Stimulated activated memory B cell treated with anti-CD40 and anti-IgM and Interleukin-4, amounts not matched to agents 10 μg/mL and 1 μg/mL and 100 μg/mL, for 72 hours (primary cell): ENCODE data around the gene AUH.

Experiments used
- ATAC-seq: fragments of 150-1000 bp; cut with Tn5 transposase; 2 replicates; pipeline ENCODE4 v1.10.0; 2021
- H3K27ac Mint-ChIP-seq: one replicate; pipeline ENCODE4 v1.8.0; 2022; ENCODE audit warnings: mild to moderate bottlenecking, mixed read lengths
- H3K27me3 Mint-ChIP-seq: one replicate; pipeline ENCODE4 v1.8.0; 2022; ENCODE audit warnings: mixed read lengths
- H3K36me3 Mint-ChIP-seq: one replicate; pipeline ENCODE4 v1.8.0; 2022; ENCODE audit warnings: mixed read lengths
- H3K4me1 Mint-ChIP-seq: one replicate; pipeline ENCODE4 v1.8.0; 2022; ENCODE audit warnings: mixed read lengths
- H3K4me3 Mint-ChIP-seq: one replicate; pipeline ENCODE4 v1.8.0; 2022; ENCODE audit warnings: mild to moderate bottlenecking, moderate library complexity, mixed read lengths
- H3K9me3 Mint-ChIP-seq: one replicate; pipeline ENCODE4 v1.8.0; 2022; ENCODE audit warnings: mixed read lengths

The AUH gene

DNA sequence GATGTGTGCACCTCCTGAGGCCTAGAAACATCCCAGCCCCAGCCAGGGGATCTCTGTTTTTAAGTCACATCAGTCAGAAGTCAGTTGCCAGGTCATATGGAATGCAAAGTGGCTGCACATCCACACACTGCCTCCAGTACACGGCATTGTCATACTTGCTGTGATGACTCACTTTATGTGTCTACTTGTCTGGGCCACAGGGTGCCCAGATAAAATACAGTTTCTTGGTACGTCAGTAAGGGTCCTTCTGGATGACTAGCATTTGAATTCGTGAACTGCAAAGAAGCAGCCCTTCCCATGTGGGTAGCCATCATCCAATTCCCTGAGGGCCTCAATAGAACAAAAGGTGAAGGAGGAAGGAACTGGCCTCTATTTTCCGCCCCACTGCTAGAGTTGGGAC, 27.7 kb downstream of the AUH start:
- H3K27ac Mint-ChIP-seq, result no peak overlapping the region
- H3K4me3 Mint-ChIP-seq, result no peak overlapping the region
- peaks cover 12% of the 10 kb centered on the region for H3K4me1 Mint-ChIP-seq
- H3K27me3 Mint-ChIP-seq, result no peaks in the 10 kb centered on the region
- peaks cover 61% of the 10 kb centered on the region for H3K36me3 Mint-ChIP-seq
- peaks cover 3% of the 10 kb centered on the region for H3K9me3 Mint-ChIP-seq
- ATAC-seq, result no peak

DNA sequence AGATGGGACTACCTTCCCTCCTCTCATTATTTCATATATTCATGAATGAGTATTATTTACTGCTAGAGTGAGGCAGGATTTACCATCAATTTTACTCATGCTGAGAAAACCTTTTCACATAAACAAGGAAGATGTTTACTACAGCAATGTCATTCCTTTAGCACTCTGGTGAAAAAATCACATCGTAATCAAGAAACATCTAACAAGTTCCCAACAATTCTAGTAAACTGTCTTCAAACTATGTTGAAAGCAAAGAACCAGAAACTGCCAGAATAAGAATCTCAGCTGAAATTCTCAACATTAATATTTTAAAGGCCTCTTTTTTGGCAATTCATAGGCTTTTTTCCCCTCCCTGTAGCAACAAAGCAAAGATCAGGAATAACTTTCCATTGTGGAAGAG, 28.2 kb downstream of the AUH start:
- Mint-ChIP-seq H3K27ac (no peak overlapping the region), H3K4me3 (no peak overlapping the region), H3K9me3 (peaks cover 3% of the 10 kb centered on the region), H3K4me1 (peaks cover 12% of the 10 kb centered on the region), H3K27me3 (no peaks in the 10 kb centered on the region), H3K36me3 (peaks cover 63% of the 10 kb centered on the region)
- no peak for ATAC-seq

DNA sequence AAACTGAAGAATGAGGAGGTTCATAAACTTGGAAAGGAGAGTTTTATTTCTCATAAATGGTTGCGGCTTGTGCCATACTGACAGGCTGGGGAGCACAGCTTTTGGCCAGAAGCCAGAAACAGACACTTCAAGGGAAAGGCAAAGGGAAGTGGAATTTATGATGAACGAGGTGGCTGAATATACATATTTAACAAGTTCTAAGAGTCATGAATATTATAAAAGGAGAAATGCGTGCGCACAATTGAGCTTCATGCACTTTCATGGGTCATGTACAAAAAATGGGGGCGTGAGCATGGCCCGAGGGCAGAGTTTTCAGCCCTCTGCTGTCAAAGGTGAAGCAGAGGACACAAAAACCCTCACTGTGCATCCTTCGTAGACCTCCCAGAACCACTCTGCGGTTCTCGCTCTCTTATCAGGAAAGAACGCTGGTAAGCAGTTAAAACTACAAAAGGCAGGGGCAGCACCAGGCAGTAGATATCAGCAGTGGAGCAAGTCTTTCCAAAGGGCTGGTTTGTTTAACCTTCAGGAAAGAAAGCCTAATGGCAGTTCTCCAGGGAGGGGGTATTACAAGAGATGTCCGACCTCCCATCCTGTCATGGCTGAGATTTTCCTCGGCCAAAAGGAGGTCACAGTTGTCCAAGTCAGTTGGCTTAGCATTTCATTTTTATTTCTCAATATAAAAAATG, 29.0 kb downstream of the AUH start:
- ATAC-seq, result no peak
- no peak overlapping the region for H3K4me3 Mint-ChIP-seq
- no peaks in the 10 kb centered on the region for H3K27me3 Mint-ChIP-seq
- peaks cover 3% of the 10 kb centered on the region for H3K9me3 Mint-ChIP-seq
- H3K27ac Mint-ChIP-seq, result no peak overlapping the region
- H3K4me1 Mint-ChIP-seq, result peaks cover 7% of the 10 kb centered on the region
- peaks cover 64% of the 10 kb centered on the region for H3K36me3 Mint-ChIP-seq

DNA sequence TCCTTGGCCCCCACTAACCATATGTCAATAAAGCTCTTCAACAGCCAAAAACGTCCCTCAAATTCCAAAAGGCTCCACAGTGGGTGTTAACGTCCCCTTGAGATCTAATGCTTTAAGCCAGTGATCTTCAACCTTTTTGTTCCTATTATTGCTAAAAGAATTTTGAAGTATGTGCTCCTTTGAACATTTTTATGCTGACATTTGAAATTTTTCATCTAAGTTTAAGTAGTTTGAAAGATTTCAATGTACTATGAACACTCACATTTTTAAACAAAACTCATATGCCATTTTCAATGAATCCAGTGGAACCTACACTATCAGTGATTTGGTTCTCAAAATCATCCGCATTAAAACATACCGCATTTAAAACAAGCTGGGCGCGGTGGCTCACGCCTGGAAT, 29.9 kb downstream of the AUH start:
- Mint-ChIP-seq H3K9me3 (peaks cover 3% of the 10 kb centered on the region), H3K27me3 (no peaks in the 10 kb centered on the region), H3K36me3 (peaks cover 64% of the 10 kb centered on the region), H3K4me3 (no peak overlapping the region), H3K4me1 (peaks cover 15% of the 10 kb centered on the region), H3K27ac (no peak overlapping the region)
- ATAC-seq, result no peak

DNA sequence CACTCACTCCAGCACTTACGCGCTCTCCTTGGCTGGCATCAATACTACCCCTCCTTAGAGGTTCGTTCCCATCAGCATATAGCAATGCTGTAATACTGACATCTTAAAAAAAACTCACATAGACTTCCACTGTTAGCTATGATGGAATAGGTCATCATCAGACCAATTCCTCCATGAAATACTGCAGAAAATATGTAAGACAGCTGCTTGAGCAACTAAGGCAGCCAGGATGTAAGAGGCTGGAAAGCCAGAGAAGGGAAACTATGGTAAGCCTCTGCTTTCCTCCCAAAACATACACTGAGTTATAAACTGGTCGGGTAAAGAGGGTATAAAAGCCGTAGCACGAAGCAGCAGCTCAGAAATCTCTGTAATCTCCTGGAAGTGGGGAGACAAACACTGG, 33.5 kb downstream of the AUH start:
- H3K4me1 Mint-ChIP-seq, result peaks cover 17% of the 10 kb centered on the region
- H3K36me3 Mint-ChIP-seq, result peaks cover 78% of the 10 kb centered on the region
- H3K9me3 Mint-ChIP-seq, result peaks cover 3% of the 10 kb centered on the region
- no peak overlapping the region for H3K27ac Mint-ChIP-seq
- H3K27me3 Mint-ChIP-seq, result no peaks in the 10 kb centered on the region
- ATAC-seq, result no peak
- no peak overlapping the region for H3K4me3 Mint-ChIP-seq

DNA sequence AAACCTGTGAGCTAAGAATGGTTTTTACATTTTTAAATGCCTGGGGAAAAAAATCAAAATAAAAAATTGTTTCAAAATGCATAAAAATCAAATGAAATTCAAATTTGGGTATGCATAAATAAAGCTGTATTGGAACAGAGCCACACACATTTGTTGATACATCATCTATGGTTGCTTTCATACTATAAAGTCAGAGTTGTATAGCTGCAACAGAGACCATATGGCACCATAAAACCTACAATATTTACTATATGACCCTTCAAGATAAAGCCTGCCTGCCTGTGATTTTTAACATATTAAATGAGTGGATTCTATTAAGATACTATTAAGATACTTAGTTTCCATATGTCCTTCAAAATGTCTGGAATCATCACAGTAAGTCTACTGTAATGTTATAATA, 40.0 kb downstream of the AUH start:
- H3K4me3 Mint-ChIP-seq, result no peak overlapping the region

DNA sequence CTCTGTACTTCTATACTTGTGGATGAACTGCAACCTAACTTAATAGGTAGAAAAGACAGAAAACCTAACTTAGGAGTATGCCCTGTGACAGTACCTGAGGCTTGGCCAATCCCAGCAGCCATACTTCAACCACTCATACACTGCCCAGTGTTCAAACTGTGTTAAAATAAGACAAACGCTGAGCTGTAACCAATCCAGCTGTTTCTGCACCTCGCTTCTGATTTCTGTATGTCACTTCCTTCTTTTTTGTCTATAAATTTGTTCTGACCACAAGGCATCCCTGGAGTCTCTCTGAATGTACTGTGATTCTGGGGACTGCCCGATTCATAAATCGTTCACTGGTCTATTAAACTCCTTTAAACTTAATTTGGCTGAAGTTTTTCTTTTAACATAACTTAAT, 41.4 kb downstream of the AUH start:
- H3K4me3 Mint-ChIP-seq, result no peak overlapping the region
- peaks cover 71% of the 10 kb centered on the region for H3K36me3 Mint-ChIP-seq
- H3K27ac Mint-ChIP-seq, result no peak overlapping the region
- ATAC-seq, result no peak
- H3K27me3 Mint-ChIP-seq, result no peaks in the 10 kb centered on the region
- no peaks in the 10 kb centered on the region for H3K4me1 Mint-ChIP-seq
- no peaks in the 10 kb centered on the region for H3K9me3 Mint-ChIP-seq

More for the DNA sequence above, 40.0 kb downstream of the AUH start:
- Mint-ChIP-seq H3K27ac (no peak overlapping the region), H3K27me3 (no peaks in the 10 kb centered on the region), H3K4me1 (peaks cover under 1% of the 10 kb centered on the region), H3K9me3 (no peaks in the 10 kb centered on the region), H3K36me3 (peaks cover 70% of the 10 kb centered on the region)
- no peak for ATAC-seq

DNA sequence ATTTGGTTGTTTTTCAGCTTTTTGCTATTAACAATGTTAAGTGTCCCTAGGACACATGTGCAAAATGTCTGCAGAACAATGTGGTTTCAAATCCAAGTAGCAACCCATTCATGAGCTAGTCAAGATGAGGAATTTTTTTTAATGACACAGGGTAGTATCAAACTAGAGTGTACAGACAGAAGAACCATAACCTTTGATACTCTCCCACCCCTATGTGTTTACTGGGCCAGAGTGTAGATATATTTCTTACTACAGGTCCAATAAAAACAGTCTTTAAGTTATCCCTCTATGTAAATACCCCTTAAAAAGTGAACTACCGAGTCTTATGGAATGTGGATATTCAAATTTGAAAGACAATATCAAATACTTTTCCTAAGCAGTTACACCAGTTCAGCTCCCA, 45.6 kb downstream of the AUH start:
- Mint-ChIP-seq H3K9me3 (no peaks in the 10 kb centered on the region), H3K27ac (no peak overlapping the region), H3K27me3 (no peaks in the 10 kb centered on the region), H3K4me1 (no peaks in the 10 kb centered on the region), H3K36me3 (peaks cover 77% of the 10 kb centered on the region), H3K4me3 (no peak overlapping the region)
- ATAC-seq, result no peak

DNA sequence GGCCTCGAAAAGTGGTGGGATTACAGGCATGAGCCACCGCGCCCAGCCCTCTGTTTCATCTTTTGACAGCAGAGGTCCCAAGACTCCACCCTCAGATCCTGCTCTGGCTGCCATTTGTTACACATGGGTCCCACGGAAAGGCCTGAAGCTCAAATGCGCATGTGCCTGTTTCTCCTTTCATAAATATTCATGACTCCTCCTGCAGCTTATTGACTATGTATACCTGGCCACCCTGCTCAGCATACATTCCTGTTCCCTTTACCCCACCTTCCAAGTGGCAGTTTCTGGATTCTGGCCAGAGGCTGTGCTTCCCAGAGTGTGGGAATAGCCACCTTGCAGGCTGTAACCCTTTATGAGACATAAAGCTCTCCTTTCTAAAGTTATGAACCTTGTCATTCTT, 46.5 kb downstream of the AUH start:
- H3K27me3 Mint-ChIP-seq, result no peaks in the 10 kb centered on the region
- no peak overlapping the region for H3K27ac Mint-ChIP-seq
- H3K36me3 Mint-ChIP-seq, result peaks cover 79% of the 10 kb centered on the region
- H3K4me3 Mint-ChIP-seq, result no peak overlapping the region
- no peak for ATAC-seq
- H3K9me3 Mint-ChIP-seq, result no peaks in the 10 kb centered on the region
- H3K4me1 Mint-ChIP-seq, result no peaks in the 10 kb centered on the region

DNA sequence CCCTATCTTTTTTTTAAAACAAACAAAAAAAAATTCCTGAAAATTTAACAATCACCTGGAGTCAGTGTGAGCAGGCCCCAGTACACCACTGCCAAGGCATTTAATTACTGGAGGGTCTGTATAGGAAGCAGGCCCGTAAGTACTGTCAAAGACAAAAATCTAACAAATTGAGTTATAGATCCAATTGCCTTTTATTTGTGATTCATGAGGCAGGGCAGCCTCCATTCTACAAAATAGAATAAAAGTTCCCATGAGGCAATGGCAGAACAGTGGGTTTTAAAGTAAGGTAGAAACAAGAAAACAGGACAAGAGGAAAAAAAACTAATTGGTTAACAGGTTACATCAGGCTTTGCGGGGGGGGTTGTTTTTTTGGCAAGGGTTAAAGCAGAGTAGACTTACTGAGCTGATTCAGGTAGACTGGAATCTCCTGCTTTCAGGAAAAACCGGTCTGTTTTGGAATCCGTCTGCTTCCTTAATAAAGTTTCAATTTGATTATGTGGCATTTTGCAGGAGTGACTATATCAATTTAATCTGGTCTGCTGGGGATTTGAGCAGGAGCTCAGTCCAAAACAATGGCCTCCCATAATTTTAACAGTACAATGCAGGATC, 48.9 kb downstream of the AUH start:
- Mint-ChIP-seq H3K9me3 (no peaks in the 10 kb centered on the region), H3K4me1 (peaks cover 5% of the 10 kb centered on the region), H3K27me3 (no peaks in the 10 kb centered on the region), H3K4me3 (no peak overlapping the region), H3K36me3 (peaks cover 74% of the 10 kb centered on the region), H3K27ac (no peak overlapping the region)
- no peak for ATAC-seq

DNA sequence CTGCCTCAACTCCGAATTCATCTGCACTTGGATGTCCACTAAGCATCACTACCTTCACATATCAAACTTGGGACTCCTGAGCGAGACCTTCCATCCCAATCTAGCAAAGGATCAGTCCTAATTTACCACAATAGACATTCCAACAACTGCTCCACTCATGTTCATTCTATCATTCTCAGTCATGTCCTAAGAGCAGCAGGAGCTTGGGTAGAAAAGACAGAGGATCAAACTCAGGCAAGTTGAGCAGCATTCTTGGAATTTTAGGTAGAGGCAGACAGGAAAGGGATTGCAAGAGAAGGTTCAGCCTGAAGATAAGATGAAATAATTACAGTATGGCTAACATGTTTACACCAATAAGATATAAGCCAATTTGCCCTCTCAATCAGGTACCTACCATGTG, 51.7 kb downstream of the AUH start:
- H3K4me1 Mint-ChIP-seq, result peaks cover 31% of the 10 kb centered on the region
- no peak overlapping the region for H3K4me3 Mint-ChIP-seq
- no peak for ATAC-seq
- no peak overlapping the region for H3K27ac Mint-ChIP-seq
- peaks cover 77% of the 10 kb centered on the region for H3K36me3 Mint-ChIP-seq
- H3K27me3 Mint-ChIP-seq, result no peaks in the 10 kb centered on the region
- H3K9me3 Mint-ChIP-seq, result no peaks in the 10 kb centered on the region

DNA sequence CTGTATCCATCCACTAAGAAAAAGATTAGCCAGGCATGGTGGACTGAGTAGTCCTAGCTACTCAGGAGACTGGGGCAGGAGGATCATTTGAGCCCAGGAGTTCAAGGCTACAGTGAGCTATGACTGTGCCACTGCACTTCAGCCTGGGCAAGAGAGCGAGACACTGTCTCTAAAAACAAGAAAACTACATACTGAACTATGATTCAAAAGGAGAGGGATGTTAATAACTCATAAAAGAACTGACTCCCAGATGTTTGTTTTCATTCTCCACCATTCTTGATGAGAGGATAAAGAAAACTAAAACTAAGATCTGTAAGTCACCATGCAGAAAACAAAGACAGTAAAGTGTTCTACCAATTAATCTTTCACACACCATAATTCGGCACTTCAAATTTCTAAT, 53.5 kb downstream of the AUH start:
- Mint-ChIP-seq H3K9me3 (no peaks in the 10 kb centered on the region), H3K4me1 (peaks cover 36% of the 10 kb centered on the region), H3K4me3 (no peak overlapping the region), H3K27ac (no peak overlapping the region), H3K27me3 (no peaks in the 10 kb centered on the region), H3K36me3 (peaks cover 74% of the 10 kb centered on the region)
- no peak for ATAC-seq

DNA sequence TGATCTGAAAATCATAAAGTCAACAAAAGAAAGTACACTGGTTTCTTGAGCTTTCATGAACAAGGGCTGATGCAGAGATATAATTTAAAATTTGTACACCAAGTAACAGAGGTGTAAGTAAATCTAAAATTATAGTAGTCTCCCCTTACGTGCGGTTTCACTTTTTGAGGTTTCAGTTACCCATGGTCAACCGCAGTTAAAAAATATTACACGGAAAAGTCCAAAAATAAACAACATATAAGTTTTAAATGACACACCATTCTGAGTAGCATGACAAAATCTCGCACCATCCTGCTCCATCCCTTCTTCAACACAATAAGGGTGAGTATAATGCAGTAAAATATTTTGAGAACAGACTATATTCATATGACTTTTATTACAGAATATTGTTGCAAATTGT, 54.4 kb downstream of the AUH start:
- Mint-ChIP-seq H3K36me3 (peaks cover 65% of the 10 kb centered on the region), H3K4me1 (peaks cover 36% of the 10 kb centered on the region), H3K27ac (peak overlapping the region; percentile 48), H3K9me3 (no peaks in the 10 kb centered on the region), H3K27me3 (no peaks in the 10 kb centered on the region), H3K4me3 (no peak overlapping the region)
- ATAC-seq, result no peak

DNA sequence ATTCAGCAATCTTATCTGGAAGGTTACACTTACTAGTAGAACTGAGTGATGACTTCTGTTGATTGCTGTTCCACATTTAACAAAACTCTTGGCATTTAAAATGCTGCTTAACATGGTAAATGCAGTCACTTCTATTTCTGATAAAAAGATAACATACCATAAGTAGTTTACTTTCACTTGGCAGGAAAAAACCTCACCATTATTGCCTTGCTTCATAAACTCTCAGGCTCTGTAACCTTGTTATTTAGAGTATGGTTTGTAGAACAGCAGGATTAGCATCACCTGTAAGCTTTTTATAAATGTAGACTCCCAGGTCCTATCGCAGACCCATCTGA, 55.5 kb downstream of the AUH start:
- Mint-ChIP-seq H3K9me3 (no peaks in the 10 kb centered on the region), H3K4me1 (peaks cover 36% of the 10 kb centered on the region), H3K4me3 (no peak overlapping the region), H3K36me3 (peaks cover 67% of the 10 kb centered on the region), H3K27ac (peak overlapping the region; percentile 48), H3K27me3 (no peaks in the 10 kb centered on the region)
- no peak for ATAC-seq

DNA sequence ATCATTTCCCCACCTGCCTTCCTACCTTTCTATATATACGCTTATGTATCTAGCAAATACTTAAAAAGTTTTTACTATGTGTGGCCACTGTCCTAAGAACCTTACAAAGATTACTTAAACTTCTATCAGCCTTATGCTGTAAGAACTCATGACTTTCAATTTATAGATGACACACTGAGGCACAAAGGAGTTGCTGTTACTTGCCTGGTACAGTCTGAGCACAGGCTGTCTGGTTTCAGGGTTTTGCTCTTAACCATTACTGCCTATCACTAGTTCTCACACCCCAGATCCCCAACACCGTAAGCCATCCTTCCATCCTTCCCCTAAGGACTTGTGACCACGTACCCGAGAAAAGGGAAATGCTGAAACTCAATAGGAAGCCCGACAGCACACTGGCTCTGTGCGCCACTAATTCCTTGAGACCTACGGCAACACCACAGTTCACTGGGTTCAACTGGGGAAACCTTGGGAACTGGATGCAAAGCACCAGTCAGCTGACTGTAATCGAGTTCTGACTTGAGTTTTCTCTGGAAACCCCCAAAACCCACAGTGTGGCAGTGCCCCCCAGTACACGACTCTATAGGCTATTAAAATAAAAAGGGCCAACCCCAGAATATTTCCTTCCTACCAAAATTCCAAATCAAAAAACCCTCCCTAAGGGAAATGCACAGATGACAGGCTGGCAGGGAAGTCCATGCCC, 56.0 kb downstream of the AUH start:
- no peak overlapping the region for H3K27ac Mint-ChIP-seq
- H3K4me1 Mint-ChIP-seq, result peaks cover 38% of the 10 kb centered on the region
- no peak overlapping the region for H3K4me3 Mint-ChIP-seq
- no peak for ATAC-seq
- H3K9me3 Mint-ChIP-seq, result no peaks in the 10 kb centered on the region
- peaks cover 69% of the 10 kb centered on the region for H3K36me3 Mint-ChIP-seq
- no peaks in the 10 kb centered on the region for H3K27me3 Mint-ChIP-seq
